GDM1 (cell line): Measurements from ENCODE around the gene WDR73.

ENCODE experiments used
- DNase-seq: peaks from one replicate; lab custom pipeline; 2025; lab: John Stamatoyannopoulos, UW

WDR73 gene

DNA sequence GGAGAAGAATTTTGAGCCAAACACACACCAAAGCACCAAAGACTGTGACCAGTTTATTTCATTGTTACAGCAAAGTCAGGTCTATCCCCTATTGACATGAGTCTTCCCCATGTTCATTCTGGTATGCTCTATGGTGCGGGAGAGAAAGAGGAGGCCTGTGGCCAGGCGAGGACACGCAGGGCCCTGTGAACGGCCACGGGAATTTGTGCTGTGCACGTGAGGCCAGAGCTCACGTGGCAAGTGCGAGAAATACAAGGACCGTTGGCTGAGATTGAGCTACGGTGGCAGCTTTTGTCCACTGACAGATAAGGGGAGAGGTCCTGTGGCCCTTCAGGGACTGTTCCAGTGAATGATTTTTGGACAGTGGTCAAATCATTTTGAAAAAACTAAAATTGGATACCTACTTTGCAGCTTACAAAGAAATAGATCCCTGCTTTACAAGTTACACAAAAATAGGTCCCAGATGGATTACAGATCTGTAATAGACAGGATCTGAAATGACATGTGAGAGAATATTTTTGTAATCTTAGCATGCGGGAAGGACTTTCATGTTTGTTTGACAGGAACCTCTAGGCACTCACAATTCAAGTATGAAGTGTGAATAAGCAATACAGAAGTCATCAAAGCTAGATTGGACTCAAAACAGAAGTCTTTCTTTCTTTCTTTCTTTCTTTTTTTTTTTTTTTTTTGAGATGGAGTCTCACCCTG lies 44.1 kb downstream of the WDR73 start:
- DNase-seq: no peak

DNA sequence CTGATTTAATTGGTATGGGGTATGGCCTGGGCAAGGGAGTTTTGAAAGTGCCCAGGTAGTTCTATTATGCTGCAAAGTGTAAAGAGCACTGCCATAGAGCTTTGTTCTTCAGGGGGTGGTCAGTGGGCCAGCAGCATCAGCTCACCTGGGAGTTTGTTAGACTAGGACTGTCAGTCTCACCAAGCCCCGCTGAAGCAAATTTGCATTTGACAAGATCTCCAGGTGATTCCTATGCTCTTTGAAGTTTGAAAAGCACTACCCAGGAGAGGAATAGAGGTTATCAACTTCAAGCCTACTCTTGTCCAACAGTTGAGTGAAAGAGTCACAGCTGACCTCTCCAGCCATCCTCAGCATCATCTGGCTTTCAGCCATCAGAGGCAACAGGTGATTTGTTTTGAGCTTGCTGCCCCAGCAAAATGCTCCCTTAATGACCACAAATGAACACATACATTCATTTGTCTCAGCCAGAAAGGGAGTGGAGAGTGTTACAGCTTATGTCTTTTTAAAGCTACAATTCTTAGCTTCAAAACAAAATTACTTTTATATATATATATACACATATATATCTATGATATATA lies 45.3 kb downstream of the WDR73 start:
- no peak for DNase-seq

DNA sequence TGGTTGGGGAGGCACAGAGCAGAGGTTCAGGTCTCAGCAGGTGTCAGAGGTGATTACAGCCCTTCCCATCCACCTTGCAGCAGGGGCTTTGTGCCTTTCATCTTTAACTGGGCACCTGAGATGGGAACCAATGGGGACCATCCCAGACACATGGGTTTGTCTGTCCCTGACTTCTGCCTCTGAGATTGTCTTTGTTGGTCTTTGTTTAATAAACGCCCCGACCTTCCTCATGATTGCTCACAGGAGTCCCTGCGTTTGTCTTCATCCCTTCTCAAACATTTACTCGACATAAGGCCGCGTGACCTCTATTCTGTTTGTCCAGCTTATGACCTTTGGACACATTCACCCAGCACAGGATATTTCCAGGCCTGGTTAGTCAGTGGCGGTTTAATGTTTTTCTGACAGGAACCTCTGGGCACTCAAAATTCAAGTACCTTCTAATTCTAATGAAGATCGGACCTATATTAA lies 47.4 kb downstream of the WDR73 start:
- DNase-seq: no peak

DNA sequence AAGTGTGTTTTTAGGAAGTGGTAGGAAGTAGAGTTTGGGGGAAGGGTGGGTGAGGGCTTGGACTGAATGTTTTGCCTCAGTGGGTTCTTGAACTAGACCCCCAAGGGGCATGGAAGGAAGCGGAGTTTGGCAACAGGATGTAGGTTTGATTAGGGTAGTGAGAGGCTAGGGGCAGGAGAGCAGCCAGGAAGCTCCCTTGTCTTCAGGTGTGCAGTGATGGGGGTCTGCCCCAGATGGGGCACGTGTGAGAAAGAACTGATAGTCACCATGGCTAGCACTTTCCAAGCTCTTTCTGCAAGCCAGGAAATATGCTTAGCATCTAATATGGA lies 48.6 kb downstream of the WDR73 start:
- DNase-seq: no peak

DNA sequence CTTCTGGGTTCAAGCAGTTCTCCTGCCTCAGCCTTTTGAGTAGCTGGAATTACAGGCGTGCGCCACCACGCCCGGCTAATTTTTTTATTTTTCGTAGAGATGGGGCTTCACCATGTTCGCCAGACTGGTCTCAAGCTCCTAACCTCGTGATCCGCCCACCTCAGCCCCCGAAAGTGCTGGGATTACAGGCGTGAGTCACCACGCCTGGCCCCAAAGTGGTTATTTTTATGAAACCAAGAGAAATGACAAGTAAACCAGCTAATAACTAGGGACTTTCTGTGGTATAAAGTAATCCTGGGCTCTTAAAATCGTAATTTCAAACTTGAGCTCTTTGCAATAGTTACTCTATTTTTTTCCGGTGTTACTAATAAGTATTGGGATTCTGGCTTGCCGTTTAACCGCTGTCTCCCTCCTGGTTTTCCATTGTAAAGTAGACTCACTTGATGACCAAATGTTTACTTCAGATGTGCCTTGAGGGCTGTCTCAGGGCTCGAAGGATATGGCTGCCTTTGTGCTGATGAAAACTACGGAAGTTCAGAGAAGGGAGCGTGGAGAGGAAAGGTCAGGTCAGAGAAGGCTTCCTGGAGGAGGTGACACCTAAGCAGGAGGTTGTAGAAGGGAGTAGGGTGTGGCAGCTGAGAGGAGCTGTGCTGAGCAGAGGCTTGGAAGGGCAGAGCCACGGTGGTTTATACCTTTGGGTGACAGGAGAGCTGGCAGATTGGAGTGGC lies 49.1 kb downstream of the WDR73 start:
- no peak for DNase-seq

DNA sequence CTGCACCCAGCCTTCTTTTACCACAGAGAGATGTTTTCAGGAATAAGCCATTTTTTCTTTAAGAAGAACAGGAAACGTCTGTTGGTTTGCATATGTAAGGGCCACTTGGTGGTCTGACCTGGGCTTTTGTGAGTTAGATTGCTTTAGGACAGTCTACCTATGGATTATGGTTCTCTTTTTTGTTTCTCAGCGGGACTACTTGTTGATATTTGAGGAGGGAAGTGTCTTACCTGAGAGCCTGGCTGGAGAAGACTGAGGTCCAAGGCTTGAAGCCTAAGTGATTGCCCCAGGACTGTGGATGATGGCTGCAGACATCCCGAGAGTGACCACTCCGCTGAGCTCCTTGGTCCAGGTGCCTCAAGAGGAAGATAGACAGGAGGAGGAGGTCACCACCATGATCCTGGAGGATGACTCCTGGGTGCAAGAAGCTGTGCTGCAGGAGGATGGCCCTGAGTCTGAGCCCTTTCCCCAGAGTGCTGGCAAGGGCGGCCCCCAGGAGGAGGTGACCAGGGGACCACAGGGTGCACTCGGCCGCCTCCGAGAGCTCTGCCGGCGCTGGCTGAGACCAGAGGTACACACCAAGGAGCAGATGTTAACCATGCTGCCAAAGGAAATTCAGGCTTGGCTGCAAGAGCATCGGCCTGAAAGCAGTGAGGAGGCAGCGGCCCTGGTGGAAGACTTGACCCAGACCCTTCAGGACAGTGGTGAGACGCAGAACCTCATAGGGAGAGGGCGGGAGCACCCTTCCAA lies 50.3 kb downstream of the WDR73 start:
- no peak for DNase-seq

DNA sequence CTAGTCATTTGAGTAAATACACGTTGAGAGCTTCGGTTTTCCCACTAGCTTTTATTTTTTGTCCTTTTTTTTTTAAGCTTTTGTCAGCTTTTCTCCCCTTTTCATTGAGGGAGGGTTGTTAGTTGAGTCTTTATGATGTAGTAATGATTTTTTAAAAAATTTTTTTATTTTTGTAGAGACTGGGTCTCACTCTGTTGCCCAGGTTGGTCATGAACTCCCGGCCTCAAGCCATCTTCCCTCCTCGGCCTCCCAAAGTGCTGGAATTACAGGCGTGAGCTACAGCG lies 52.6 kb downstream of the WDR73 start:
- no peak for DNase-seq

DNA sequence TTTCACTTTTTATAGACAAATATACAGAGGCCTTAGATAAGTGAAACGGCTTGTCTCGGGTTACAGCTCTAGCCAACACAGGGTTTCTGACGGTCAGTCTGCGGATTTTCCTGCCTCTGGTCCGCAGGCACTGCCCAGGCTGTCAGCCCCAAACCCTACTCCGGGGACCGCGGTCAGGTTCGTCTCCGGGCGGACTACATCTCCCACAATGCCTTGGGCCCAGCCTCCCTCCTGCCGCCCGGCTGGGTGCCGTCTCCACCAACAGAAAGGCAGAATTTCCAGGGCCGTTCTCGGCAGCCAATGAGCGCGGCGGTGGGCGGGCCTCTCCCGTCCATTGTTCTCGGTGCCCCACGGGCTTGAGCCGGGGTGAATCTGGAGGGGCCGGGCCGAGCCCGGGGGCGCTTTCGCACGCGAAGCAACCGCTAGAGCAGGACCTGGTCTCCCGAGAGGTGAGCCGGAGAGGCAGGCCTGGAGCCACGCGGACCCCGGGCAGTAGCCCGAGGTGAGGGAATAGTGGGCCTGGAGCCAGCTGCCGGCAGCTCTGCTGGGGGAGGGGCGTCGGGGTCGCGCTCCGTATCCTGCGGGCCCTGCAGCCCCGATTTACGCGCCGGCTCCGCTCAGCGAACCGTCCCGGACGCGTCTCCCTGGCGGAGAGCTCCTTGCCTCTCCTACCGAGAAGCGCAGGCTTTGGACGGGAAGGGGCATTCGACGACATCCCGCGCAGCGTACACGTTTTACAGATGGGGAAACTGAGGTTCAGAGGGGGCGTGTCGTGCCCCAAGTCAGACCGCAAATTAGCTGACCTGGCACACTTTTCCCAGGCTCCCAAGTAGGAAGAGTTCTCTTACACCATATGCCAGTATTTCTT lies 53.2 kb downstream of the WDR73 start, which contains the start of gene ZSCAN2:
TSS of gene ZSCAN2 (plus strand) at position 323 of the 868 bp plus-strand sequence. CDS start 2,919 bp downstream, outside the sequence.
- DNase-seq: peak; percentile 88

DNA sequence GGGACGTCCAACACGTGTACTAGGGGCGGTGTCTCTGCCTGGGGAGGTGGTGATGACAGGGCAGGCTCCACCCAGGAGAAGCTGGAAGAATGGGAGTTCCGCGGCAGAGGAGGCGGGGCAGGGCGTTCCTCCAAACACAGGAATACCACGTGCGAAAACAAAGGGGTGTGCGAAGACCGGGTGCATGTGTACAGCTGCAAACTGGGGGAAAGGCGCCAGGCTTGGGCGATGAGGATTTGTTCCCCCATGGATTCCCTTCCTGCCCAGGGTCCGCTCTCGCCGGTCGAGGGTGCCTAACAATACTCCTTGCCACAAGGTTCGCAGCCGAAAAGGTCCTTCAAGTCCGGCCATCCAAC lies 53.8 kb downstream of the WDR73 start:
- DNase-seq: peak; percentile 63

DNA sequence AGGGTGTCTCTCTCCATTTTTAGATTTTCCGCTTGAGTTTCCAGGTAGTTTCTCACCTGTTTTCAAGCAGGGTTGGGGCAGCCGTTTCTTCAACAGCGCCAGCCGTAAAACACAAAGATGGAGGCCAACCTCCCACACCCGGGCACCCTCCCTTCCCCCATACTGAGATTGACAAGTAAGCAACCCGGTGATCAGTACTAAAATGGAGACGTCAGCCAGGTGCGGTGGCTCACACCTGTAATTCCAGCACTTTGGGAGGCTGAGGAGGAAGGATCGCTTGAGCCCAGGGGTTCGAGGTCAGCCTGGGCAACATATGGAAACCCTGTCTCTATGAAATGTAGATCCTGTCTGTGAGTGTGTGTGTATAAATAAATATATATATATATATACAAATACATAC lies 54.2 kb downstream of the WDR73 start:
- no peak for DNase-seq

DNA sequence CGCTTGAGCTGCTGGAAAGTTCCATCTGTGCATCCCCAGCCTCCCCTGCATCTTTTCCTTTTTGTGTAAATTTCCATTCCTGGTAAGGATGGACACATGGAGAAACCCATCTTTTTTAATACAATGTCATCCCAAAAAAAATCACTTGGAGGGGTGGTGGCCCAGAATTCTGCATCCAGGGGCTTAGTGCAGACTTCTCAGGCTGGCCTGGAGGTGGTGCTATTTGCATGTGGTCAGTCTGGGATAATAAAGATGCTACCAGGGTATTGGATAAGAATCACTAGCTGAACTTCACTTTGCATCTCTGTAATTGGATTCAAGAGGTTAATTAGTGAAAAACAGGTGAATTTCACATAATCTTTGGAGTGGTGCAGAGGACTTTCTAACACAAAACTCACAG lies 55.1 kb downstream of the WDR73 start:
- peak; percentile 47 for DNase-seq

DNA sequence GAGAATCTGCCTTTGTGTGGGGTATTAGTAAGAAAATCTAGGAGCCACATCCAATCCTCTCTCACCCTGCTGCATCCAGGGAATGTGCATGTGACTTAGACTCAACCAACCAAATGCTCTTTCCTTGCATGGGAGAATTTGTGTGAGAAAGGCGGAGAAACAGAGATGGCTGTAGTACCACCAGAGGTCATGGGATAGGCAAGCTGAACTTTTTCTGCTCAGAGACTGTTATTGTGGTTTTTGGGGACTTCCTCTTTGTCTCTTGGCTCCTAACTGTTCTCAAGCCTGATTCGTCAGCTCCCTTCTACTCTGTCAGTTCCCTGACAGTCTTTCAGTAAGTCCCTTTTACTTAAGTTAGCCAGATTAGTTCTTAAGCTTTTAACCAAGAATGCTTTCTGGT lies 55.8 kb downstream of the WDR73 start:
- peak; percentile 88 for DNase-seq

DNA sequence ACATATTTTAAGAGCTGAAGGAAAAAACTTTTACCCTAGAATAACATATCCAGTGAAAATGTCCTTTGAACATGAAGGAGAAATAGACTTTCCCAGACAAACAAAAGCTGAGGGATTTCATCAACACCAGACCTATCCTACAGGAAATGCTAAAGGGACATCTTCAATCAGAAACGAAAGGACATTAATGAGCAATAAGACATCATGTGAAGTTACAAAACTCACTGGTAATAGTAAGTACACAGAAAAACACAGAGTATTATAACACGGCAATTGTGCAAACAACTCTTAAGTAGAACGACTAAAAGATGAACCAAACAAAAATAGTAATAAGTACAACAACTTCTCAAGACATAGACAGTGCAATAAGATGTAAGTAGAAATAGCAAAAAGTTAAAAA lies 56.8 kb downstream of the WDR73 start:
- no peak for DNase-seq

DNA sequence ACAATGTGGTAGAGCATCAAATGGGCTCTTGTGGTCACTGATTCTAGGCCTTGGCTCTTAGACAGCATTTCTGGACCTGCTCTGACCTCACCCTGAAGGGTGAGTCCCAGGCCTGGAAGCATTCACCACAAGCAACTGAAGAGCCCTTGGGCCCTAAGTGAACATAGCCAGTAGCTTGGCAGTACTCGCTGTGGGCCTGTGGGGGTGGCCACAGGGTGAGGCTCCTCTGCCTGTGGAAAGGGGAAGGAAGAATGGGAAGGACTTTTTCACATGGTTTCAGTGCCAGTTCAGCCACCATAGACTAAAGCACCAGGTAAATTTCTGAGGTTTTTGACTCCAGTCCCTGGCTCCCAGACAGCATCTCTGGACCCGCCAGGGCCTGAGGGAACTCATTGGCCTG lies 58.4 kb downstream of the WDR73 start:
- DNase-seq: peak; percentile 46

DNA sequence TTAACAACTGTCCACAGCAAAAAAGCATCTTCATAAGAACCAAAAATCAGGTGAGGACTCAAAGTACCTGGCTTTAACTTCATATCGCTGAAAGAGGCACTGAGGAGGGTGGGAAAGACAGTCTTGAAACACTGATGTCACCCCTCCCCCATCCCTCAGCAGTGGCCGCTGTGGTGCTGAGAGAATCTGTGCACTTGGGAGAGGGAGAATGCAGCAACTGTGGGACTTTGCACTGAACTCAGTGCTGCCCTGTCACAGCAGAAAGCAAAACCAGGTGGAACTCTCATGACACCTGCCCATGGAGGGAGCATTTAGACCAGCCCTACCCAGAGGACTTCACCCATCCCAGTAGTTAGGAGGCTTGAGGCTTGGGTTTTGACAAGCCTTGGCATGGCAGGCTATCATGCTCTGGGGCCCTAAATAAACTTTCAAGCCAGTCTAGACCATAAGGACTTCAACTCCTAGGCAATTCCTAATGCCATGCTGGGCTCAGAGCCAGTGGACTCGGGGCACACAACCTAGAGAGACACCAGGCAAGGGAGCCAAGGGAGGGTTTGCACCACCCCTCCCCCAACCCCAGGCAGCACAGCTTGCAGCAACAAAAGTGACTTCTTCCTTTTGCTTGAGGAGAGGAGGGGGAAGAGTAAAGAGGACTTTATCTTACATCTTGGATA lies 59.3 kb downstream of the WDR73 start:
- peak; percentile 17 for DNase-seq

DNA sequence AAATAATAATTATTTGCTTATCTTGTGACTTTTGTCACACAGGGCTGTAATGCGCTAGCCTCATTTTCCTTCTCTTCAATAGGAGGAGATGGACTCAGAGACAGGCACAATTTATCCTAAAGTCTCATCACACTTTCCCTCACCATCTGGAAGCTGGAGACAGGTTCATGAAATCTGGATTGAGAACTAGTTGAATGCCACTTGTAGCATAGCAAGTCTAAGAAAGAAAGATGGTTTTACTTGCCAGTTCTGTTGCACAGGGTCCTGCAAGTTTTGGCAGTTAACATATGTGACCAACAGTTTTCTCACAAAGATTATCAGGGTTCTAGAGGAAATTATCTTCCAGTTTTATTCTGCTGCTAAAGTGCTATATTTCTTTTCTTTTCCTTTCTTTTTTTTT lies 62.3 kb downstream of the WDR73 start:
- no peak for DNase-seq

DNA sequence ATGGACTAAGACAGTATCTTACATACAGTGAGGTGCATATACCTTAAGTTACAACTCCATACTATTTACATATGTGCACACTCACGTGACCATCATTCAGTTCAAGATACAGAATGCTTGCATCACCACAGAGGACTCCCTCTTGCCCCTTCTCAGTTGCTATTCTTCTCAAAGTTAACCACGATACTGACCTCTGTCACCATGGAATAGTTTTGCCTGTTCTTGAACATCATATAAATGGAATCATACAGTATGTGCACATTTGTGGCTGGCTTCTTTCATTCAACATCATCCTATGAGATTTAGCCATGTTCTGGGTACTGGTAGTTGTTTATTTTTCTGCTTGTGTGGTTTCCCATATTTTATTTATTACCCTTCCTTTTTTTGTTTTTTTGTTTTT lies 63.7 kb downstream of the WDR73 start:
- DNase-seq: no peak
